Esophagus muscularis mucosa (tissue), 3 donors: ENCODE results near the gene TMEM238L.

Experiments
- POLR2AphosphoS5 ChIP-seq, 2 donors: sonication (generic); formaldehyde crosslinking; IDR thresholded peaks; one replicate each; pipeline ENCODE4 v1.6.1; 2017; ENCODE audit warnings: antibody characterized with exemption in 2 of 2
- TF ChIP-seq, protein P1 (sequence below), 3 experiments: fragments of 200-600 bp in 2 of 3; fragments of 450-650 bp in 1 of 3; sonication (generic) in 2 of 3; IDR thresholded peaks; one replicate each; pipeline ENCODE4 v1.5.1; 2017 to 2019; ENCODE audit warnings: antibody characterized with exemption in 3 of 3, mild to moderate bottlenecking in 2 of 3, moderate library complexity in 1 of 3

DNA sequence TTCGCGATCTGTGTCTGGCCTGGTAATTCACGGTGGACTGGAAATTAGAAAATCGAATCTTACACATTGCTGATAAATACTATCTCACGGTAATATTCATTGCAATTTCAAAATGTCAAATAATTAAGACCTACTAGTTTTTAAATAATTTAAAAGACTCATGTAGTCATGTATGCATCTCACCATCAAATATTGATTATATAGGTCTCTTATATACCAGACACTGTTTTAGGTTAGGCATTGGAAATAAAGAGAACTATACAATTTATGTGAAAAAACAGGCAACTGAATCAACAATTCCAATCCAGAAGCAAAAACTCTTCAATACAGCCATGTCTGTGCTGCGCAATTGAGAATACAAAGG, 41.5 kb upstream of the TMEM238L start:
- no peak for TF ChIP-seq POLR2AphosphoS5 (IDR thresholded peaks at IDR 0.05)
- TF ChIP-seq, protein P1, sequence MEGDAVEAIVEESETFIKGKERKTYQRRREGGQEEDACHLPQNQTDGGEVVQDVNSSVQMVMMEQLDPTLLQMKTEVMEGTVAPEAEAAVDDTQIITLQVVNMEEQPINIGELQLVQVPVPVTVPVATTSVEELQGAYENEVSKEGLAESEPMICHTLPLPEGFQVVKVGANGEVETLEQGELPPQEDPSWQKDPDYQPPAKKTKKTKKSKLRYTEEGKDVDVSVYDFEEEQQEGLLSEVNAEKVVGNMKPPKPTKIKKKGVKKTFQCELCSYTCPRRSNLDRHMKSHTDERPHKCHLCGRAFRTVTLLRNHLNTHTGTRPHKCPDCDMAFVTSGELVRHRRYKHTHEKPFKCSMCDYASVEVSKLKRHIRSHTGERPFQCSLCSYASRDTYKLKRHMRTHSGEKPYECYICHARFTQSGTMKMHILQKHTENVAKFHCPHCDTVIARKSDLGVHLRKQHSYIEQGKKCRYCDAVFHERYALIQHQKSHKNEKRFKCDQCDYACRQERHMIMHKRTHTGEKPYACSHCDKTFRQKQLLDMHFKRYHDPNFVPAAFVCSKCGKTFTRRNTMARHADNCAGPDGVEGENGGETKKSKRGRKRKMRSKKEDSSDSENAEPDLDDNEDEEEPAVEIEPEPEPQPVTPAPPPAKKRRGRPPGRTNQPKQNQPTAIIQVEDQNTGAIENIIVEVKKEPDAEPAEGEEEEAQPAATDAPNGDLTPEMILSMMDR (IDR thresholded peaks at IDR 0.05): no peak
